DOHH2 (cell line): Measurements from ENCODE around the gene TTC33.
"Not testable (repeated sequence)": the region's sequence is repeated elsewhere in the genome, so short reads cannot be mapped to it uniquely, and the experiment has no call there.

Experiments used
- H3F3A ChIP-seq: fragments of 200-600 bp; sonication (generic), shearing (Covaris generic); 2 replicates; pipeline ENCODE4 v1.6.0; 2016; ENCODE audit warnings: antibody characterized with exemption, mild to moderate bottlenecking; ENCODE audit not compliant: control insufficient read depth, insufficient read depth
- H3K27ac ChIP-seq: fragments of 200-600 bp; sonication (generic); 2 replicates; pipeline ENCODE4 v1.5.1; 2014; ENCODE audit warnings: low read depth, mild to moderate bottlenecking, low read length, moderate library complexity
- H3K27me3 ChIP-seq: fragments of 200-600 bp; sonication (generic); 2 replicates; pipeline ENCODE4 v1.6.1; 2014; ENCODE audit warnings: mild to moderate bottlenecking, low read length, mixed read lengths; ENCODE audit not compliant: control insufficient read depth
- H3K36me3 ChIP-seq: fragments of 200-600 bp; sonication (generic); 2 replicates; pipeline ENCODE4 v1.6.1; 2014; ENCODE audit warnings: mild to moderate bottlenecking, low read length, moderate library complexity, mixed read lengths; ENCODE audit not compliant: control insufficient read depth
- H3K4me1 ChIP-seq: fragments of 200-600 bp; sonication (generic); 2 replicates; pipeline ENCODE4 v1.6.1; 2014; ENCODE audit warnings: mild to moderate bottlenecking, low read length, mixed read lengths; ENCODE audit not compliant: control insufficient read depth
- H3K4me2 ChIP-seq: fragments of 200-600 bp; sonication (generic); 2 replicates; pipeline ENCODE4 v1.6.0; 2014; ENCODE audit warnings: mild to moderate bottlenecking, low read length, moderate library complexity
- H3K4me3 ChIP-seq: fragments of 200-600 bp; sonication (generic); 2 replicates; pipeline ENCODE4 v1.5.1; 2014; ENCODE audit warnings: mild to moderate bottlenecking, low read length, mixed read lengths
- H3K79me2 ChIP-seq: fragments of 200-600 bp; sonication (generic); 2 replicates; pipeline ENCODE4 v1.6.1; 2014; ENCODE audit warnings: mild to moderate bottlenecking, low read length, mixed read lengths; ENCODE audit not compliant: control insufficient read depth
- H3K9me2 ChIP-seq: fragments of 200-600 bp; sonication (generic); replicated peaks from 2 replicates; pipeline ENCODE4 v1.6.1; 2014; ENCODE audit warnings: mild to moderate bottlenecking, low read length, mixed read lengths; ENCODE audit not compliant: control insufficient read depth
- H3K9me3 ChIP-seq: fragments of 200-600 bp; sonication (generic); 2 replicates; pipeline ENCODE4 v1.6.1; 2014; ENCODE audit warnings: antibody characterized with exemption, low read length, mixed read lengths; ENCODE audit not compliant: control insufficient read depth, insufficient read depth
- H4K20me1 ChIP-seq: fragments of 200-600 bp; sonication (generic); 2 replicates; pipeline ENCODE4 v1.6.0; 2014; ENCODE audit warnings: low read depth, mild to moderate bottlenecking, antibody characterized with exemption, low read length, moderate library complexity; ENCODE audit not compliant: control insufficient read depth, insufficient read depth
- CTCF ChIP-seq: fragments of 200-600 bp; sonication (generic); IDR thresholded peaks from one replicate; pipeline ENCODE4 v1.5.1; 2014; ENCODE audit warnings: antibody characterized with exemption, mild to moderate bottlenecking, low read depth, low read length; ENCODE audit not compliant: poor library complexity, severe bottlenecking
- EZH2phosphoT487 ChIP-seq: fragments of 200-600 bp; sonication (generic); IDR thresholded peaks from 2 replicates; pipeline ENCODE4 v1.6.1; 2017; ENCODE audit warnings: borderline replicate concordance, mild to moderate bottlenecking, antibody characterized with exemption, low read length, moderate library complexity, mixed read lengths

The TTC33 gene

GRCh38 chr5:40790947-40791593 is 35.3 kb upstream of the TTC33 start:
- no peak overlapping the region for H3K4me2 ChIP-seq
- H3K27me3 ChIP-seq, result no peaks in the 10 kb centered on the region
- peaks cover 30% of the 10 kb centered on the region for H3K36me3 ChIP-seq
- no peaks in the 10 kb centered on the region for H3K9me2 ChIP-seq
- TF ChIP-seq EZH2phosphoT487, result no peak
- TF ChIP-seq CTCF, result no peak
- H3K79me2 ChIP-seq, result peaks cover 98% of the 10 kb centered on the region
- H4K20me1 ChIP-seq, result peaks cover under 1% of the 10 kb centered on the region; the same call in 1 of the 2 replicates
- 0 out of 2 replicates have a peak, but pooled peaks cover 5% of the 10 kb centered on the region for H3K9me3 ChIP-seq
- no peak overlapping the region for H3K27ac ChIP-seq
- no peaks in the 10 kb centered on the region for H3F3A ChIP-seq
- H3K4me3 ChIP-seq, result no peak overlapping the region
- H3K4me1 ChIP-seq, result peaks cover 4% of the 10 kb centered on the region; the same call in 1 of the 2 replicates

GRCh38 chr5:40788941-40789340 is 33.2 kb upstream of the TTC33 start:
- H3K79me2 ChIP-seq, result peaks cover 96% of the 10 kb centered on the region

GRCh38 chr5:40787986-40788385 is 32.2 kb upstream of the TTC33 start:
- Histone ChIP-seq H4K20me1 (peaks cover 8% of the 10 kb centered on the region; the same call in 1 of the 2 replicates), H3K4me2 (no peak overlapping the region), H3K9me2 (no peaks in the 10 kb centered on the region), H3K9me3 (0 out of 2 replicates have a peak, but pooled peaks cover 5% of the 10 kb centered on the region), H3K27ac (no peak overlapping the region), H3K4me3 (no peak overlapping the region), H3F3A (no peaks in the 10 kb centered on the region), H3K27me3 (no peaks in the 10 kb centered on the region), H3K79me2 (peaks cover 96% of the 10 kb centered on the region), H3K4me1 (peaks cover 4% of the 10 kb centered on the region; the same call in 1 of the 2 replicates), H3K36me3 (peaks cover 21% of the 10 kb centered on the region)
- TF ChIP-seq EZH2phosphoT487, result no peak
- TF ChIP-seq CTCF, result no peak

More at GRCh38 chr5:40788941-40789340, 33.2 kb upstream of the TTC33 start:
- not testable (repeated sequence) for H3K4me1 ChIP-seq, H4K20me1 ChIP-seq, H3K4me3 ChIP-seq, H3K27me3 ChIP-seq, H3K9me3 ChIP-seq, H3K9me2 ChIP-seq, H3K27ac ChIP-seq, H3F3A ChIP-seq, H3K4me2 ChIP-seq
- peaks cover 21% of the 10 kb centered on the region for H3K36me3 ChIP-seq

GRCh38 chr5:40786664-40787063 is 30.9 kb upstream of the TTC33 start:
- Histone ChIP-seq H3K79me2 (peaks cover 96% of the 10 kb centered on the region), H3K36me3 (peaks cover 21% of the 10 kb centered on the region)
- H3K9me3 ChIP-seq, H3F3A ChIP-seq, H3K27me3 ChIP-seq, H3K9me2 ChIP-seq, H3K4me2 ChIP-seq, H4K20me1 ChIP-seq, H3K27ac ChIP-seq, H3K4me1 ChIP-seq, H3K4me3 ChIP-seq: not testable (repeated sequence)
